Putamen (tissue), 1 donor: ENCODE measurements around the gene GRIK4.

Source experiments
- DNase-seq: peaks from one replicate; pipeline ENCODE4 v3.0.0-alpha.2; 2016; ENCODE audit warnings: low spot score

Gene GRIK4

GRCh38 chr11:120510406-120511115 lies 987 bp upstream of the GRIK4 start:
- no peak for DNase-seq

- DNase-seq = no peak
Measured at GRCh38 chr11:120511820-120512738, 531 bp downstream of the GRIK4 start.

GRCh38 chr11:120512739-120513435 lies 1.3 kb downstream of the GRIK4 start:
- DNase-seq = no peak

- DNase-seq = no peak
Measured at GRCh38 chr11:120513436-120514315, 2.1 kb downstream of the GRIK4 start.

- DNase-seq = no peak
Measured at GRCh38 chr11:120514541-120515121, 3.1 kb downstream of the GRIK4 start.

- DNase-seq = no peak
Measured at GRCh38 chr11:120515186-120515723, 3.7 kb downstream of the GRIK4 start.

GRCh38 chr11:120516461-120517389 lies 5.2 kb downstream of the GRIK4 start:
- DNase-seq = no peak

GRCh38 chr11:120517390-120517761 lies 5.8 kb downstream of the GRIK4 start:
- no peak for DNase-seq

- DNase-seq = no peak
Measured at GRCh38 chr11:120517801-120518291, 6.3 kb downstream of the GRIK4 start.

- no peak for DNase-seq
Measured at GRCh38 chr11:120518356-120518755, 6.8 kb downstream of the GRIK4 start.

- DNase-seq = no peak
Measured at GRCh38 chr11:120519474-120519873, 7.9 kb downstream of the GRIK4 start.

- no peak for DNase-seq
Measured at GRCh38 chr11:120520091-120520822, 8.7 kb downstream of the GRIK4 start.

- no peak for DNase-seq
Measured at GRCh38 chr11:120521176-120521575, 9.6 kb downstream of the GRIK4 start.

- no peak for DNase-seq
Measured at GRCh38 chr11:120522021-120522420, 10.5 kb downstream of the GRIK4 start.

- DNase-seq = no peak
Measured at GRCh38 chr11:120522736-120523135, 11.2 kb downstream of the GRIK4 start.

GRCh38 chr11:120523196-120523595 lies 11.6 kb downstream of the GRIK4 start:
- DNase-seq = no peak

- no peak for DNase-seq
Measured at GRCh38 chr11:120524536-120525085, 13.1 kb downstream of the GRIK4 start.
